ENCODE measurements around the gene DRG2. TPM values are rescaled to one million over a fixed set of nuclear protein-coding genes. Genes with fewer than 3 reads are reported as not detected.

Gene DRG2
- polyA plus RNA-seq, 1 experiment = 31.5 TPM

GRCh38 chr17:18111330-18111971 lies 23.7 kb downstream of the DRG2 start:
- POLR2A ChIA-PET = interaction anchor here (0.6 kb wide), 1 partner anchor 91 kb away, joined by 5 read pairs; no protein-coding TSS in a partner anchor
- TF ChIP-seq CTCF (IDR thresholded peaks at IDR 0.05; ENCODE audit: low read depth, low read length) = no peak
- Histone ChIP-seq H3K27ac (ENCODE audit: low read depth, low read length) (no peak overlapping the region), H3K27me3 (ENCODE audit: control insufficient read depth, insufficient read depth, low read length) (no peaks in the 10 kb centered on the region), H3K4me3 (ENCODE audit: low read depth, low read length) (no peak overlapping the region), H3K9me3 (ENCODE audit: control insufficient read depth, insufficient read depth, low read length) (no peaks in the 10 kb centered on the region)
- no peak for DNase-seq (ENCODE audit: low read depth, low spot score)
- CTCF ChIA-PET = interaction anchor here (0.6 kb wide), 1 partner anchor 841 kb away, joined by 13 read pairs; no protein-coding TSS in a partner anchor

- no peak for TF ChIP-seq CTCF (IDR thresholded peaks at IDR 0.05; ENCODE audit: low read depth, low read length)
- no peak for DNase-seq (ENCODE audit: low read depth, low spot score)
- POLR2A ChIA-PET = no interaction called here
- Histone ChIP-seq H3K9me3 (ENCODE audit: control insufficient read depth, insufficient read depth, low read length) (peaks cover 22% of the 10 kb centered on the region), H3K27me3 (ENCODE audit: control insufficient read depth, insufficient read depth, low read length) (no peaks in the 10 kb centered on the region), H3K4me3 (ENCODE audit: low read depth, low read length) (no peak overlapping the region), H3K27ac (ENCODE audit: low read depth, low read length) (no peak overlapping the region)
- CTCF ChIA-PET = no interaction called here
Measured at GRCh38 chr17:18115517-18115916, 27.8 kb downstream of the DRG2 start.

- H3K4me3 ChIP-seq (ENCODE audit: low read depth, low read length) = no peak overlapping the region
- DNase-seq (ENCODE audit: low read depth, low spot score) = no peak
- H3K9me3 ChIP-seq (ENCODE audit: control insufficient read depth, insufficient read depth, low read length) = peaks cover 23% of the 10 kb centered on the region
- H3K27me3 ChIP-seq (ENCODE audit: control insufficient read depth, insufficient read depth, low read length) = no peaks in the 10 kb centered on the region
- ChIA-PET CTCF (no interaction called here), POLR2A (no interaction called here)
- TF ChIP-seq CTCF (IDR thresholded peaks at IDR 0.05; ENCODE audit: low read depth, low read length) = no peak
- H3K27ac ChIP-seq (ENCODE audit: low read depth, low read length) = no peak overlapping the region
Measured at GRCh38 chr17:18116078-18116477, 28.3 kb downstream of the DRG2 start.

GRCh38 chr17:18117533-18117932 lies 29.8 kb downstream of the DRG2 start:
- Histone ChIP-seq H3K27ac (ENCODE audit: low read depth, low read length) (peak overlapping the region; percentile 11), H3K27me3 (ENCODE audit: control insufficient read depth, insufficient read depth, low read length) (no peaks in the 10 kb centered on the region), H3K4me3 (ENCODE audit: low read depth, low read length) (no peak overlapping the region), H3K9me3 (ENCODE audit: control insufficient read depth, insufficient read depth, low read length) (peaks cover 28% of the 10 kb centered on the region)
- no peak for DNase-seq (ENCODE audit: low read depth, low spot score)
- ChIA-PET POLR2A (interaction anchor here (1.1 kb wide), 1 partner anchor 11 kb away, joined by 3 read pairs; no protein-coding TSS in a partner anchor), CTCF (interaction anchor here (1.2 kb wide), 1 partner anchor 20 kb away, joined by 3 read pairs; no protein-coding TSS in a partner anchor)
- TF ChIP-seq CTCF (IDR thresholded peaks at IDR 0.05; ENCODE audit: low read depth, low read length) = no peak
